ENCODE data around the gene SSU72. TPM values are rescaled to one million over a fixed set of nuclear protein-coding genes. Genes with fewer than 3 reads are reported as not detected.

Gene SSU72
- total RNA-seq, 1 donor from 2014 or later, result 94.1 TPM

GRCh38 chr1:1622788-1623094, 48.1 kb upstream of the SSU72 start:
- TF ChIP-seq EZH2phosphoT487 (IDR thresholded peaks at IDR 0.05) (no peak), CTCF (IDR thresholded peaks at IDR 0.05) (no peak), EZH2 (IDR thresholded peaks at IDR 0.05) (no peak)
- Histone ChIP-seq H3F3A (ENCODE audit: low read depth) (no peaks in the 10 kb centered on the region), H3K9me3 (ENCODE audit: low read depth) (no peaks in the 10 kb centered on the region), H3K36me3 (no peaks in the 10 kb centered on the region), H2AFZ (replicated peaks) (no peak overlapping the region), H3K4me2 (no peak overlapping the region), H3K27ac (no peak overlapping the region), H4K20me1 (ENCODE audit: low read depth) (peaks cover 25% of the 10 kb centered on the region), H3K4me3 (no peak overlapping the region), H3K4me1 (no peaks in the 10 kb centered on the region), H3K79me2 (ENCODE audit: low read depth) (no peaks in the 10 kb centered on the region), H3K9ac (no peak overlapping the region), H3K27me3 (no peaks in the 10 kb centered on the region)
- H3K9me3 Mint-ChIP-seq, result no peaks in the 10 kb centered on the region
- no peaks in the 10 kb centered on the region for H3K27me3 Mint-ChIP-seq (ENCODE audit: insufficient read depth, low read depth)
- peaks cover 1% of the 10 kb centered on the region for H3K36me3 Mint-ChIP-seq
- DNase-seq (ENCODE audit: low spot score), result no peak
- peaks cover 8% of the 10 kb centered on the region for H3K4me1 Mint-ChIP-seq
- H3K4me3 Mint-ChIP-seq, result peak overlapping the region; percentile 31
- H3K27ac Mint-ChIP-seq, result peak overlapping the region; percentile 94

GRCh38 chr1:1622010-1622787, 47.5 kb upstream of the SSU72 start:
- H3K36me3 ChIP-seq, result no peaks in the 10 kb centered on the region
- no peaks in the 10 kb centered on the region for H3K4me1 ChIP-seq
- H3F3A ChIP-seq (ENCODE audit: low read depth), result no peaks in the 10 kb centered on the region
- H3K27ac Mint-ChIP-seq, result peak overlapping the region; percentile 94
- no peak overlapping the region for H2AFZ ChIP-seq (replicated peaks)
- peak overlapping the region; percentile 49 for H3K27ac ChIP-seq
- no peak overlapping the region for H3K4me3 ChIP-seq
- H3K79me2 ChIP-seq (ENCODE audit: low read depth), result peaks cover under 1% of the 10 kb centered on the region
- H4K20me1 ChIP-seq (ENCODE audit: low read depth), result peaks cover 30% of the 10 kb centered on the region
- TF ChIP-seq CTCF (IDR thresholded peaks at IDR 0.05), result no peak
- no peak for TF ChIP-seq EZH2 (IDR thresholded peaks at IDR 0.05)
- no peak for TF ChIP-seq EZH2phosphoT487 (IDR thresholded peaks at IDR 0.05)
- no peaks in the 10 kb centered on the region for H3K27me3 ChIP-seq
- peaks cover 13% of the 10 kb centered on the region for H3K4me1 Mint-ChIP-seq
- H3K9me3 Mint-ChIP-seq, result no peaks in the 10 kb centered on the region
- H3K27me3 Mint-ChIP-seq (ENCODE audit: insufficient read depth, low read depth), result no peaks in the 10 kb centered on the region
- H3K9me3 ChIP-seq (ENCODE audit: low read depth), result no peaks in the 10 kb centered on the region
- no peak overlapping the region for H3K9ac ChIP-seq
- no peak overlapping the region for H3K4me2 ChIP-seq
- H3K36me3 Mint-ChIP-seq, result peaks cover 3% of the 10 kb centered on the region
- no peak for DNase-seq (ENCODE audit: low spot score)
- H3K4me3 Mint-ChIP-seq, result no peak overlapping the region

GRCh38 chr1:1621173-1622009, 46.7 kb upstream of the SSU72 start:
- Histone ChIP-seq H3K36me3 (no peaks in the 10 kb centered on the region), H3K4me2 (no peak overlapping the region), H3K27me3 (no peaks in the 10 kb centered on the region), H3K4me3 (no peak overlapping the region), H3K9me3 (ENCODE audit: low read depth) (no peaks in the 10 kb centered on the region), H3K9ac (no peak overlapping the region), H3K79me2 (ENCODE audit: low read depth) (peaks cover 9% of the 10 kb centered on the region), H2AFZ (replicated peaks) (no peak overlapping the region), H3F3A (ENCODE audit: low read depth) (peaks cover 3% of the 10 kb centered on the region), H4K20me1 (ENCODE audit: low read depth) (peaks cover 38% of the 10 kb centered on the region), H3K27ac (peak overlapping the region; percentile 49), H3K4me1 (peaks cover 4% of the 10 kb centered on the region)
- Mint-ChIP-seq H3K27ac (no peak overlapping the region), H3K36me3 (peaks cover 3% of the 10 kb centered on the region), H3K27me3 (ENCODE audit: insufficient read depth, low read depth) (no peaks in the 10 kb centered on the region), H3K9me3 (no peaks in the 10 kb centered on the region), H3K4me3 (no peak overlapping the region), H3K4me1 (peaks cover 15% of the 10 kb centered on the region)
- no peak for TF ChIP-seq EZH2 (IDR thresholded peaks at IDR 0.05)
- no peak for TF ChIP-seq CTCF (IDR thresholded peaks at IDR 0.05)
- TF ChIP-seq EZH2phosphoT487 (IDR thresholded peaks at IDR 0.05), result no peak
- DNase-seq (ENCODE audit: low spot score), result no peak

Data from neural progenitor cell (in vitro differentiated cells).